CD4-positive, alpha-beta T cell treated with Interferon alpha-2 for 1 hour (primary cell): ENCODE measurements around the gene NEK2.
"Not testable (repeated sequence)": the region's sequence is repeated elsewhere in the genome, so short reads cannot be mapped to it uniquely, and the experiment has no call there.

Source experiments
- DNase-seq, 2 donors: peaks; one replicate each; pipeline ENCODE4 v3.0.0-alpha.2; 2020 to 2022

The NEK2 gene

DNA sequence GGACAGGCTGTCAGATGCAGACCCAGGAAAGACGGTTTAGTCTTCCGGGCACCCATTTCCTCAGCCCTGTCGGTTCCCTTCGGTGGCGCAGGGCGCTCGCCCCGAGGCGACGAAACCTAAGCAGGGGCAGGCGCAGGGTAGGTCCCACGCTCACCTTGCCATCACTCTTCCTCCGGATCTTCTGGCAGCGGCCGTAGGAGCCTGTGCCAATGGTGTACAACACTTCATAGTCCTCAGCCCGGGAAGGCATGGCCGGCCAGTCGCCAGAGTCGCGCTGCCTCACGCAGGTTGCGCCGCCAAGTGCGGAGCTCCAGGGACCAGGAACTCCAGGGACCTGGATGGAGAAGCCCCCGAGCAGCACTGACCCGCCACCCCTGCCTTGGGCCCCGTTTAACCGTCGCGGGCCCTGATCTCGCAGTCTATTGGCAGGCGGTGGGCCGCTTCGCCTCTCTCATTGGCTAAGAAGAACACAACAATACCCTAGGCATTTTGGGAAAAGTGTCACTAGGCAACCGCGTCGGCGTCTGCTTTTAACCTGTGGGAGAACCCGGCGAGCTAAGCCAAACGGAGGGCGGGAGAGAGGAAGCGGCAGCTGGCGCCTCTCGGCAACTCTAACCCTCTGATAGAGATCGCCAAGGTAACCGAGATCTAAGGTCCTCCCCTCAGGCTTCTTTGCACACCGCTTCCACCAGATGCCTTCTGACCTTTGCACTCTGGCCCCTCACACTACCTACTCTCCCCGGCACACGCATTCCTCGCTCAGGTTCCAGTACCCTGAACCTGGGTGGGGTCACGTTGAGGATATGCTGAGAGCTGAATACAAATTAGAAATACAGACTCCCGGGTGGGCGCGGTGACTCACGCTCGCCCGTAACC, at the start of gene NEK2:
Gene NEK2, minus strand, starts transcription at position 392 of the 876 bp plus-strand sequence. Its CDS starts 142 bp downstream, at position 250.
- peak; percentile 82 to 90 for DNase-seq

DNA sequence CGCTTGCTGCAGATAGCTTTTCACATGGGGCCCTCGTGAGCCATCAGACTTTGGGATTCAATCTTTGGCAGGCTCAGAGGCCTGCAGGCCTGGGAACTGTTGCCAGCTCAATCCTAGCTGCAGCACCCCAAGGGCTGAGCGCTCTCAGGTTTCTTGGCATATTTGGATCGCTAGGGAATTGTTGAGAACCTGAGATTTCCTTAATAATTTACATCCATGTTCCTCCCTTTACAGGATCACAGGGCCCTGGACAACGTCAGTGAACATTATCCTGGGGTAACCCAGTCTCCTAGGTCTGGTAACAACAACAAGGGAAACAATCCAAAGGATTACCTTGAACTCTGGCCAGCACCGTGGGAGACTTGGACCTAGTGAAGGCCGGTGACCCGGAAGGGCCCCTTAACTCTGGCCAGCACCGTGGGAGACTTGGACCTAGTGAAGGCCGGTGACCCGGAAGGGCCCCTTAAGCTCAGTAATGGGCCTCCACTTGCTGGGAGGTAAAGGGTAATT, 49.3 kb upstream of the NEK2 start:
- no peak for DNase-seq

DNA sequence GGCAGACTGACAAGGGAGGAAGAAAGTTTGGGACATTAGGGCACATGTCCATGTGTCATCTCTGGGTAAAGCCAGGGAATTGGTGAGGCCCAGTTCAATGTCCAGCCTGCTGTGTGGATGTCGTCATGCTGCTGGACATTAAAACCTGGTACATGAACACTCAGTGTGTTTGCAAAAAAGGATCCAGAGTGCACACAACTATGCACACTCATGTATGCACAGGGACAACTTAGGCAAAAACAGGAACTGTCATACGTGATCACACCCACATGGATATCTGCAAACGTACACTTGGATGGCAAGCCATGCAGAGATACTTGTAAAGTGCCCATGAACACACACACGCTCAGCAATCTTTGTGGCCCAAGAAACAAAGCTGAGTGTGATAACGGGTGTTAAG, 47.9 kb upstream of the NEK2 start:
- DNase-seq = no peak

DNA sequence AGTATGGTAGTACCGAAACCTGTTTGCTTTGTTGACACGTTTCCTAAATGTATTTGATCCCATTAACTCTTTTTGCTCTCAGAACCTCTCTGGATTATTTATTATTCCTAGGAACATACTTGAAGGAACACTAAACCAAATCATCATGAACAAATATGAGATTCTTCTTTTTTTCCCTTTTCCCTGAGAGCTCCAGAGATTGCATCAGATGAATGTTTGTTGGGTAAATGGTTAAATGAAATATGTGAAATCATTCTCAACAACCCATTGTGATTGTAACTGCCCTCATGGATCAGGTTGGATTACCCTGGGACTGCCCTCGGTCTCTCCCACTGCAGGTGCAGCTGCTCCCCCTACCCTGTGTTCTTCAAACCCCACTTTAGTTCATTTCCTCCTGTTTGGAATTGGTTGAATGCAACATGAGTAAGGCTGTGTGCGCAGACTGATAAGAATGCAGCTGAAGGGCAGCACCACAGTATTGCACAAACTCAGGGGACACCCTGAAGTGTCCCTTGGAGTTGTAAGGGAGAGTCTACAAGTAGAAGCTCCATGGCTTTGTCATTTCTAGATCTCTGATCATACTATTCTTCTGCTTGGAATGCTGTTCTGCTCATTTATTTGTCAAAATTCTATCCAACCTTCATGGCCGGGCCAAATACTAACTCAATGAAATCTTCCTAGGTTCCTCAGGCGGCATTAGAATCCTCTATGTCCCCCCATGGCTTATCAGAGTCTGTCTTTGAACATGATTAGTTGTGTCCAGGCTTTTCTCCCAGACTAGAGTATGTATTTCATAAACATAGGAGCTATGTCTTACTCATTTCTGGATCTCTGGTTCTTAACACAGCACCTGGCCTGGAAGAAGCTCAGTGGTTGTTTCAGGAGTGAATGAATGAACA, 47.1 kb upstream of the NEK2 start:
- no peak for DNase-seq

DNA sequence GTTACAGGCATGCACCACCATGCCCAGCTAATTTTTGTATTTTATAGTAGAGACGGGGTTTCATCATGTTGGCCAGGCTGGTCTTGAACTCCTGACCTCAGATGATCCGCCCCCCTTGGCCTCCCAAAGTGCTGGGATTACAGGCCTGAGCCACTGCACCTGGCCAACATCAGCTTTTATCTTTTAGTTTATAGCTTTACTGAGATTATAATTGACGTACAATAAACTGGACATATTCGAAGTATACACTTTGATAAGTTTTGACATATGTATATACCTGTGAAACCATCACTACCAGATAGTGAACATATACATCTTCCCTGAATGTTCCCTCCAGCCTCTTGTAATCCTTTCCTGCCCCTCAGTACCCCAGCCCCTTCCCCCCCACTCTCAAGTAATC, 41.1 kb upstream of the NEK2 start:
- not testable (repeated sequence) for DNase-seq

DNA sequence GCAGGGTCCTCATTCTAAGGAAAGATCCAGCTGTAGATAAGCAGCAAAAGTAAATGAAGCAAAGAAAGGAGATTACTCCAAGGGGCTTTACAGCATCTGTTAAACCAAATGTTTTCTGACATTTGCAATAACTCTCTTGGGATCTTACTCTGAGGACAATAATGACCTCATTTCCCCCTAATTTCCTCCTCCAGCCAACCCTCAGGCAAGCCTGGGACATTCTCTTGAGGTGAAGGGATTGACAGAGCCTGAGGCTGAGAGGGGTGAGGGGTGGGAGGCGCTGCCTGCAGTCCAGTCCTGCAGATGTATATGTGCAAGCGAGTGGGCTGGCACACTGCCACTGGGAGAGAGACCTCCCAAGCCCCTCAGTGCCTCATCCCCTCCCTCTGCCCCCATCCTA, 40.5 kb upstream of the NEK2 start:
- no peak for DNase-seq

DNA sequence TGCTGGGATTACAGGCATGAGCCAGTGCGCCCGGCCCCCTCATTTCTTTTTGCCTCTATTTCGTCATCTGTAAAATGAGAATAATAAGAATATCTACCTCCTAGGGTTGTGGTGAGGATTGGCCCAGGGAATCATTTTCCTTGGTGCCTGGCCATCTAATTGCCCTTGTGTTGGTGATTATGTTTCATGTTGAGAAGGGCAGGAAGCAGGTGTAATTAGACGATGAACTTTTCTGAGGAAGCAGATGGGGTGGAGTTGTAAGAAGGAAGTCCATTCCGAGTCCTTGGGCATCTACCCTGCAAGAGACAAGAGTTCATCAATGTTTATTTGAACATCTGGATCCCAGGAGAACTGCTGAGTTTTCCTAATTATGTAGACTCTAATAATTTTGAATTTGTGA, 38.7 kb upstream of the NEK2 start:
- DNase-seq = no peak

DNA sequence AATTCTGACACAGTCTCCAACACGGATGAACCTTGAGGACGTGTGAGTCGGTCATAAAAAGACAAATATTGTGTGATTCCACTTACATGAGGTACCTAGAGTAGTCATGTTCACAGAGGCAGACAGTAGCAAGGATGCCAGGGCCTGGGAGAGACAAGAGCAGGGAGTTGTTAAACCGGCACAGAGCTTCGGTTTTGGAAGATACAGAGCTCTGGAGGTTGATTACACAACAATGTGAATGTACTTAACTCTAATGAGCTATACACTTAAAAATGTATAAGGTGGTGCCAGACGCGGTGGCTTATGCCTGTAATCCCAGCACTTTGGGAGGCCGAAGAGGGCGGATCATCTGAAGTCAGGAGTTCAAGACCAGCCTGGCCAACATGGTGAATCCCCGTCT, 37.8 kb upstream of the NEK2 start:
- no peak for DNase-seq

DNA sequence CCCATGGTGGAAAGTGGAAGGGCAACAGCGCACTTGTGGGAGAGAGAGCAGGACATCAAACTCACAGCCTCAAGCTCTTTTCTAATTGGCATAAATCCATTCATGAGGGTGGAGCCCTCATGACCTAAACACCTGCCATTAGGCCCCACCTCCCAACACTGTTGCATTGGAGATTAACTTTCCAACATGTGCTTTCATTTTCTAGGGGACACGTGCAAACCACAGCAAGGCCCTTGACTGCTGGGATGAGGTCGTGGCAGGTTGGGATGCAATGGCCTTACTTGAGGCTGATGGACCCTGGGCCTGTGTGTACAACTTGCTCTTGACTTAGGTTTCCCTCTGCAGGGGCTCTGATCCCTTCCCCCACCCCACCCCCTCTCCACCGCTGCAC, 35.9 kb upstream of the NEK2 start:
- DNase-seq = no peak

DNA sequence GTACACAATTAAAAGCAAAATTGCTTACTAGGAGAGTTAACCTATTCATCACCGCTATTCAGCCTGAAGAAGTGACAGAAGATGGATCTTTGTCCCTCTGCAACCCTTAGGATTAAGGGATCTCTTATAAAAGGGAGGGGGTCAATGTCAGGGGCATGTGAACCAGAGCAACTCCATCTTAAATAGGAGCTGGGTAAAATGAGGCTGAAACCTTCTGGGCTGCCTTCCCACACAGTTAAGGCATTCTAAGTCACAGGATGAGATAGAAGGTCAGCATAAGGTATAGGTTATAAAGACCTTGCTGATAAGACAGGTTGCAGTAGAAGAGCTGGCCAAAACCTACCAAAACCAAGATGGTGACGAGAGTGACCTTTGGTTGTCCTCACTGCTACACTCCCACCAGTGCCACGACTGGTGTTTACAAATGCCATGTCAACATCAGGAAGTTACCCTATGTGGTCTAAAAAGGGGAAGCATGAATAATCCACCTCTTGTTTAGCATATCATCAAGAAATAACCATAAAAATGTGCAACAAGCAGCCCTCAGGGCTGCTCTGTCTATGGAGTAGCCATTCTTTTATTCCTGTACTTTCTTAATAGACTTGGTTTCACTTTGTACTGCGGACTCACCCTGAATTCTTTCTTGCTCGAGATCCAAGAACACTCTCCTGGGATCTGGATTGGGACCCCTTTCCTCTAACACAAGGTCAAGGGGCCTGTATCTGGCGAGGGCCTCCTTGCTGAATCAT, 35.3 kb upstream of the NEK2 start:
- no peak for DNase-seq

DNA sequence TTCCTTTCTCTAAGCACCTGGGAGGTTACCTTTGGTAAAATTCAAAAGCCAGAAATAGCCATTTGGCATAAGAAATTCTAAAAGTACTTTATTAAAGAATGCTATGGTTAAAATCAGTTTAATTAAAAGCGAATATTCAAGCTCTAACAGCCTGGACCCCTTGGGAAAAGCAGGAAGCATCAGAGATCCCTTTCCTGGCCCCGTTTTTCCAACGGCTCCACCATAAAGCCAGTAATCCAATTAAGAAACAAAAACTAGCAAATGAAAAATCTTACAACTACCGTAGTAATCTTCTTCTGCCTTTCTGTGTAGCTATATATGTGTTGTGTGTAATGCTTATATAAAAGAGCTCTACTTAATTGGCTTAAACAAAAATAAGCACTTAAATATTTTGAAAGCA, 33.5 kb upstream of the NEK2 start:
- DNase-seq = no peak

DNA sequence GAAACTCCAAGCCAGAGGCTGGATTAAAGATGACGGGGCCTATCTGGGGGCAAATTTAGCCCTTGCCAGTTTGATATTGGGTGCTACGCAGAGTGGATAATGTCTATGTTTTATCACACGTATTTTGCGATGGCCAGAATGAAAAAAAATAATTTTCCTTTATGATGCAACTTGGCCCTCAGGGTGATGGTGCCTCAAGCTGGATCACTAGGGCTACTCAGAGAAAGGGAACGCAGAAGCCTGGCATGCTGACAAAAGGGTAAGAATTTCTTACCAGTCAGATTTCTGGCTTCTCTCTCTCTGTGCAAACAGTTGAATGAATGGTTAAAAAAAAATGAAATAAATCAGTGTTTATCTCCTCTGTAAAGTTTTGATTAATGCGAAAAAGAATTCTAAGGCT, 32.6 kb upstream of the NEK2 start:
- DNase-seq = no peak

DNA sequence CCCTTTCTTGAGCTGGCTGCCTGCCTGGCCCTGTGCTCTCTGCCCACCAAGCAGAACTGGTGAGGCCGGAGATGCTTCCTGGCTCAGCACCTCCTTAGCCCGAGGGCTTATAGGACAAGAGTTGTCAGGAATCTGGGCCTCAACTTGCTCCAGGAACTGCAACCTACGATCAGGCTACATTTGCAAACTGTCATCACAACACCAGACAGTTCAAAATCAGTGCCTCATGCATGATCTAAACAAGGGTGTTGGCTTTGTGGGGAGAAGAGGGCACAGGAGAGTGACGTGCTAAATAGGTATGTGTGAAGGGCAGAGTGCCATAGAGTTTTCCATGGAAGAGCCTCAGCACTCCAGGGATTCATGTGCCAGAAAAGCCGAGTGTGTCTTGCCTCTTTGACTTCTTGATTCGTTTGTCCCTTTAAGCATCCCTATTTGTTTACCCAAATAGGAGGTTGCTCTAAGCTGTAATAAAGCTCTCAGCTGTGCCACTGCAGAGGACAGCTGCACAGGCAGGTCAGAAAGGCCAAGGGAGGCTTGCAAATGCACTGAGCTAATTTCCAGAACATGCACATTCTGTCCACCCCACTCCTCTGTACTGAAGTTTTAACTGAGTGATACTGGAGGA, 30.2 kb upstream of the NEK2 start:
- no peak for DNase-seq

DNA sequence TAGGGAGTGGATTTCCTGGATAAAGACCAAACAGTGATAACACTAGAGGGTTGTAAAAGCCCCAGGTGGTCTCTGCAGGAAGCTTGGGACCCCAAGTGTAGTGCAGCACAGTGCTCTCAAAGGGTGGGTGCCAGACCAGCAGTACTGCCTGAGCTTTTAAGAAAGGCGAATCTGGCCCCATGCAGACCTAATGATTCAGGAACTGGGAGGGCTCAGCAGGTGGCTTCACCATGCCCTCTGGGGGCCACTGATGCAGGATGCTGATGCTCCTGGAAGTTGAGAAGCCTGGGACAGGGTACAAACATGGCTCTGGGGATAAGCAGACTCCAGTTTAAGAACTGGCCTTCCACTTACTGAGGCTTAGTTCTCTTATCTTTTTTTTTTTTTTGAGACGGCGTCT, 29.1 kb upstream of the NEK2 start:
- no peak for DNase-seq

DNA sequence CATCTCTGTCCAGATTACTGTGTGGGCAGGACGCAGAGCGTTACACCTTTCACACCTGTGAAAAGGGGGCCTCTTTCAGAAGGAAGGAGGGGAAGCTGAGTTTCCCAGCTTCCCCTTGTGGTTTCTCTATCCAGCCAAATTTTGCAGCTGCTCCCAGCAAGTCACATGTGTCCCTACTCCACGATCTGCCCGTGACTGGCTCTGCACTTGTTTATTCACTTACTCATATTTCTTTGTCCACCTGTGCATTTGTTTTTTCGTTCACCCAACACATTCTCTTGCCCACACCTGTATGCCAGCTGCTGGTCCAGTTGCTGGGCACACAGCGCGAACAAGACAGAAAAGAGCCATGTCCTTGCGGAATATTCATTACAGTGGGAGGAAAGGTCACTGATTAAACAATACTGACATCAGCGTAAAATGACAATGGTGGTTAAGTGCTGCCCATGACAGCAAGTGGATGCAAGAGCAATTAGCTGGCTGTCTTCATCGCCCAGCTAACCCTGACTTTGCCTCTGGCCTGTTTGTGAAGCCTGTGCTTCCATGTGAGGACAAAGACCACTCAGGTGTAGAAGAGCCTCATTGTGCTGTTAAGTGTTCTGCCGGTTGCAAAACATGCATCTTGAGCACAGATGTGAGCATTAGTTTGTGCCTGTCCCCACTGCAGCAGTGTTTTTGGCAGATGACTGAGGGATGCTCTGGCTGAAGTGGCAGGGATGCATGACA, 28.6 kb upstream of the NEK2 start:
- no peak for DNase-seq

DNA sequence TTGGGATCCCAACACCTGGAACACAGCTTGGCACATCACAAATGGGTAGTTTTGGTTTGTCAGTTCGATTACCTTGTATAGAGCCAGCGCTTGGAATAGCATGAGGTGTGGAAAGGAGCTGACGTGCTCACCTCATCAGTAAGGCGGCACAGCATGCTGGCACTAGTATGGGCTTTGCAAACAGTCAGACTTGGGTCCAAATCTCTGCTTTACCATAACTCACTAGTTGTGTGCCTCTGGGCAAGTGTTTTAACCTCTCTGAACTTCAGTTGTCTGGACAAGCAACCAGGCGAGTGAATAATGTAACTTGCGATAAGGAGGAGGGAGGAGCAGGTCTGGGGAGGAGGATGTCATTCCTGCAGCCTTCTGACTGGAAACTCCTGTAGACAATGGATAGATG, 26.3 kb upstream of the NEK2 start:
- DNase-seq = no peak

DNA sequence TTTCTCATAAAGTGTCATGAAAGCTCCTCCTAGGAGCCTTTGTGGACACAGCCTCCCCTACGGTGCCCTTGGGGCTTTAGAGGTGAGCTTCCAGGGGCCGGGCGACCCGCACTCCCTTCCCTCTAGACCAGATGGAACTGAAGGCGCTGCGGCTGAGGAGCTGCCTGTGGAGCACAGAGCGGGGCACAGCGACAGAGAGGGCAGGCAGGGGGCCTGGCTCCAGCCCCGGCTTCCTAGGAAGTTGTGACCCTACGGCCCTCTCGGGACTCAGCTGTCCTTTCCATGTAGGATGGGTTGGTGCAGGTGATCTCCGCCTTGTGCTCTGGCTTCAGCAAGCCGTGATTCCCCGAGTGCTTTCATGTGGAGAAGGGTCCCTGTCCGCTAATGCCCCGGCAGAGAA, 23.6 kb upstream of the NEK2 start:
- DNase-seq = no peak

DNA sequence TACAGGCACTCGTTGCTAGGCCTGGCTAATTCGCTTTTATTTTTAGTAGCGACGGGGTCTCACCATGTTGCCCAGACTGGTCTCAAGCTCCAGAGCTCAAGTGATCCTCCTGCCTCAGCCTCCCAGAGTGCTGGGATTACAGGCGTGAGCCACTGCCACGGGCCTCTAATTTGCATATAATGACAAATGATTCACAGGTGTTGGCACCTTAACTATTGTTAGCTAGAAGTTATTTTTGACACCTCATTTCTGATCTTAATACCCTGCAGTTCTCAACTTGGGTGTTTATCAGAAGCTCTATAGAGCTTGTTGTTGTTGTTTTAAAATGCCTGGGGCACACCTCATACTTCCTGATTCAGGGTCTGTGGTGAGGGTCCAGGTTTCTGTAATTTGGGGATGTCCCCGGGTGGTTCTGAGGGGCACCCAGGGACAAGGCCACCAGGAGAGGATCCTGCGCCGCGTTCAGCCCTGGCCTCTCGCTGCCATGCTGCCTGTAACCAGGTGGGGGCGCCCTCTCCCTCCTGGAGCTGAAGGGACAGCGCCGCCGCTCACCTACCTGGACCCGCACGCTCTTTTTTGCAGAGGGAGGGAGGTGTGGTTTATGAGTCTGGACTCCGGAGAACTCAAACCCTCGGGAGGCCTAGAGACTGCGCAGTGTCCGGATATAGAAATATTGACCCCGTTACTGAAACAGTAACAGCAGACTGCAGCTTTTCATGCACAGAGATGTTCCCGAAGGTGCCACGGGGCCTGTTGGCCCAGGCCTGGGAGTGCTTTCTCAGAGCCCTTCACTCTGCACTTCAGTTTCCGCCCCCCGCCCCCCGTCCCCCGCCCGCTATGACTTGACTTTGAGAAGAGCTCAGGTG, 23.0 kb upstream of the NEK2 start:
- peak; percentile 68 to 83 for DNase-seq

DNA sequence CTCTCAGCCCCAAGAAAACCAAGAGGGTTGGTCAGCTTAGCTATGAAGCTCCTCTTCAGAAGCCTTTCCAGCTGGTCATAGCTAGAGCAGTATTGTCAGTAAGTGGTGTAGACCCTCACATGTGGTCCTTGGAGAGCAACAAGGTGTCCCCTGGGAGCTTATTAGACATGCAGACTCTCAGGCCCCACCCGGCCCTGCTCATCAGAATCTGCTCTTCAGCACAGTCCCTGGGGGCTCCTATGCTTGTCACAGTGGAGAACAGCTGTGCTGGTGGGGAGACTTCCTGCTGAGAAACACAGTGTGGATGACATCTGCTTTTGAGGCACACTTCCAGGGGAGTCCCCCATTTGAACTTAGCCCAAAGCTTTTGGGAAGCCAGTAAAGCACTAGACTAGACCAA, 21.9 kb upstream of the NEK2 start:
- DNase-seq = peak in 1 of 2 donors; percentile 60

DNA sequence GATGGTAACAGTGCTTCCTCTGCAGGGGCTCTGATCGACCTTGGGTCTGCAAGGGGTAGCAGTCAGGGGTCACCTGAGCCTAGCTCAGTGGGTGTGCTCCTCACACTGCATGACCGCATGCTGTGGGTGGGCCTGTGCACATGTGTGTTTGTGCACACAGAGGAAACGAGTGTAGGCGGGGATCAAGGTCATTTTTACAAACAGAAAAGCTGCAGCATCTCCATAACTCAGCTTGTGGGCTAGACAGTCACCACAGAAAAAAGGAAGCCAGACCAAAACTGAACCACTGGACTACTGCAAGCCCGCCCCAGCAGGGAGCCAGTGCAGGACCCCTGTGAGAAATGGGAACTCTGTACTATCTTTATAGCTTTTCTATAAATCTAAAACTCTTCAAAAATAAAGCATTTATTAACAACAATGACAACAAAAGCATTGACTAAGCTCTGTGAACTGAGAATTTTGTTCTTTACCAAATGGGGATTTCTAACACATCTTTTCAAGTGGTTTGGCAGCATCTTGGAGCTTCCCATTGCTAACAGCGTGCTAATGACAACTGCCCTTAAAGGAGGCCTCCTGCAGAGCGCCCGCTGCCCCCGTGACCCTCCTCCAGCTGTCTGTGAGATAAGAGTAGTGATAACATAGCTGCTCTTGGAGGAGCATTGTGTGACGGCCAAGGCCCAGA, 19.9 kb upstream of the NEK2 start:
- no peak for DNase-seq
